ENCODE results near the gene FAM13B.
"Not testable (repeated sequence)": the region's sequence is repeated elsewhere in the genome, so short reads cannot be mapped to it uniquely, and the experiment has no call there.

FAM13B gene

DNA sequence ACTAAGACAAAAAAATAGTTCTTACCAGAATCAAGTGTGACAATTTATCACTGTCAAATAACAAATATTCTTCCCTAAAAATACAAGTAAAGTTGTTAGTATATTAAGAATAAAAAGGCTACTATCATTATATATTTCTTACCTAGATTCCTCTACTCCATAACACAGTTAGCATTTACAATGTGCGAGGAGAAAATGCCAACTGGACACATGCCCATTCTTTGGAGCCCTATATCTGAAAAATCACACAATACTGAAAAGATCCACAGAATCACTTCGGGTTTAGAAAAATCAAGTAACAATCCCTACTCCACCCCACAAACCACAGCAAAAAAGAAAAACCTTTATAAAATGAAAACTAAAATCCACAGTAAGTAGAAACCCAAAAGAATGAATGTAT is 72.7 kb downstream of the FAM13B start:
- no peak for DNase-seq

DNA sequence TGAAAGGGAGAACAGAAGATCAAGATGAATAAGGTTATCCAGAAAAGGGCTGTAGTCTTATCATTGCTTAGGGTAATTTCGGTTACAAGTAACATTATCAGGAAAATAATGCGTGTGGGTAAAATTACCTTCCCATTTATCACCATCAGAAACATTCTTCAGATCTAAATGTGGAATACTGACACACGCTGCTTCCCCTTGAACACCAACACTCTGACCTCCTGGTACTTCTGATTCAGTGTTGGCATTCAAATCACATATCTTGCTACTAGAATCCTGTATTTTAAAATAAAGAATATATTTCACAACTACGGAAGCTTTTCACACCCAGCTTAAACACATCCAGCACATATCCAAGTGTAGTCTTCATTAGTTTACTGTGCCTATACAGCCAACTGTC is 73.4 kb downstream of the FAM13B start:
- no peak for DNase-seq

DNA sequence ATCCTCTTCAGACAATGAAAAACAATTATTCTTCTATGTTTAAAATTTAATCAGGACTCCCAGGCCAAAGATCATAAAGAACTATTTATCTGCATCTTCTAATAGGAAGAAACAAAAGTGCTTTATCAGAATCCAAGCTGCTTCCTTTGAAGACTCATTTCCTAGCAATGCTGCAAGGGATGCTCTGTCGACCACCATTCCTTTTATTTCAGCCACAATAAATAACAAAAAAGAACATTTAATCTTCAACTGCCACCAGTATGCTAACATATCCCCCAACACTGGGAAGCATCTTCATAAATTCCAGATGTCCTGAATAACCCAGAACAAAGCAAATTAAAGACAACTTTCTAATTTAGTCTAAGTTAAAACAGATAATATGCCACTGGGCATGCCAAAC is 74.9 kb downstream of the FAM13B start:
- no peak for DNase-seq

DNA sequence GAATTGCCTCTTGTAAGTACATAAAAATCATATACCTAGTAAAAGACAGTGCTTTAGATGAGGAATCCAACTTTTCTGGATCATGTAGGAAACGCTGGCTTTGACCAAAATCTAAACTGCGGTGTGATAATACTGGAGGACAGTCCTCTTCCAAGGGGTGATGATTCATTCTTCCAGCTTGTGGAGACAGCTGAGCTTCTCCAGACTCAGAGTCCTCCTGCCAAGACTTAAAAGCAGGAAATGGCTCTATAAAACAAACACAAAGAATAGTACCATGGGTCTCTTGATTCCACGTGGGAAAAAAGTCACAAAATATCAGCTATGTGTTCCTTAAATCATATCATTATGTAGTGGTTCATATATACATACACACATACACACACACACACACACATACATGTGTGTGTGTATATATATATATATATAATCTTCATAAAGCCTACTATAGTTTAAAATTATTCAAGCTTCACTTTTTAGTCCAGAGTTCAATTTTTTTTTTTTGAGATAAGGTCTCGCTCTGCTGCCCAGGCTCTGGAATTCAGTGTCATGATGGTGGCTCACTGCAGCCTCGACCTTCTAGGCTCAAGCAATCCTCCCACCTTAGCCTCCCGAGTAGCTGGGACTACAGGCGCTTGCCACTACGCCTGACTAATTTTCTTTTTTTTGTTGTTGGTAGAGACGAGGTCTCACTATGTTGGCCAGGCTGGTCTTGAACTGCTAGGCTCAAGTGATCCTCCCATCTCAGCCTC is 78.6 kb downstream of the FAM13B start:
- DNase-seq, result no peak

DNA sequence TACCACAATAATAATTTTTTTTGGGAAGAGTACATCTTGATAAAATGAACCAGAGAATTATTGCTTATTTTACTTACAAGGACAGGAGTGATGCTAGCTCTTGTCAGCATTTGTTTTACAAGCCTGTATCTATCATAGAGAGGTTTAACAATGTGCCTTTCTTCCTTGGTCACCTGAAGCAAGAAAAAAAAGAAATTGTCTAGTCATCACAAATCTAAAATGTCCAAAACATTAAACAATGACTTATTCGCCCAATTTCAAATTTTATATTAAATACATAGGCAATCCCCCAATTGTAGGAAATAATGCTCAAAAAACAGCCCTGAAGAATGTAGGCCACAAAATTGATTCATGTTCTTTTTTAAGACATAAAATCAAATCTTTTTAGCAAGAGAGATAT is 87.1 kb downstream of the FAM13B start:
- DNase-seq, result no peak

DNA sequence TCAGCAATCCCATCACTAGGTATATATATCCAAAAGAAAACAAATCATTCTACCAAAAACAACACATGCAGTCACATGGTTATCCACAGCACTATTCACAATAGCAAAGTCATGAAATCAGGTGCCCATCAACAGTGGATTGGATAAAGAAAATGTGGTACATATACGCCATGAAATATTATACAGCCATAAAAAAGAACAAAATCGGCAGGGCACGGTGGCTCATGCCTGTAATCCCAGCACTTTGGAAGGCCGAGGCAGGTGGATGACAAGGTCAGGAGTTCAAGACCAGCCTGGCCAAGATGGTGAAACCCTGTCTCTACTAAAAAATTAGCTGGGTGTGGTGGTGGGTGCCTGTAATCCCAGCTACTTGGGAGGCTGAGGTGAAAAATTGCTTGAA is 88.6 kb downstream of the FAM13B start:
- not testable (repeated sequence) for DNase-seq

DNA sequence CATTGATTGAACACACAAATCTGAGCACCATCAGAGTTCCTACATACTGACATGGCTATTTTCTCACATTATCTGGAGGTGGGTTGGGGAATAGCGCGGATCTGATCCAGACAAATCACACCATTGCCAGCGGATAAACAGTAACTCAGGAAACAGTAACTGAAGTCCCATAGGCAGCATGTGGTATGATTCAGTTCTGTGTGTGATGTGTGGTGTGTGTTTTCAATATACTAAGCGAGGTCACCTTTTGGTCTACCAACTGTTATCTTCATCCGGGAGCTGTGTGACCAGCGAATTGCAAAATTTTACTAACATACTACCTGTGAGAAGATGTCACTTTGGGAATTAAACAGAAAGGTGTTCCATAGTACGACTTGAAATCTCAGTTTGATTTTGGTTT is 93.5 kb downstream of the FAM13B start:
- no peak for DNase-seq

DNA sequence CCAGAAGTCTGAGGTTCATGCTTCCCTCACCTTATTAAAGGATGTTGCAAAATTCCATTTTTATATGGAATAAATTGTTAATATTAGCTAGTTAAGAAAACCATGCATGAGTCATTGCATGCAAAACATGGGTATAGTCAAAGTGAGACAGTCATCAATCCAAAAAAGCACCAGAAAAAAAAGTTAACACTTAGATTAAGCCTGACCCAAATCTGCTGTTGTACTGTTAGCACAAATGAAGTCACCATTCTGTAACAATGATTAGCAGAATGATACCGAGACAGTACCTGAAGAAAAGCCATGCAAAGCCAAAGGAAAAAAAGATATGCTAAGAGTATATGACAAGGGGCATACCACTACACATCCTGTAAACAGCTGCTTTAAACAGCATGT is 94.1 kb downstream of the FAM13B start:
- no peak for DNase-seq

DNA sequence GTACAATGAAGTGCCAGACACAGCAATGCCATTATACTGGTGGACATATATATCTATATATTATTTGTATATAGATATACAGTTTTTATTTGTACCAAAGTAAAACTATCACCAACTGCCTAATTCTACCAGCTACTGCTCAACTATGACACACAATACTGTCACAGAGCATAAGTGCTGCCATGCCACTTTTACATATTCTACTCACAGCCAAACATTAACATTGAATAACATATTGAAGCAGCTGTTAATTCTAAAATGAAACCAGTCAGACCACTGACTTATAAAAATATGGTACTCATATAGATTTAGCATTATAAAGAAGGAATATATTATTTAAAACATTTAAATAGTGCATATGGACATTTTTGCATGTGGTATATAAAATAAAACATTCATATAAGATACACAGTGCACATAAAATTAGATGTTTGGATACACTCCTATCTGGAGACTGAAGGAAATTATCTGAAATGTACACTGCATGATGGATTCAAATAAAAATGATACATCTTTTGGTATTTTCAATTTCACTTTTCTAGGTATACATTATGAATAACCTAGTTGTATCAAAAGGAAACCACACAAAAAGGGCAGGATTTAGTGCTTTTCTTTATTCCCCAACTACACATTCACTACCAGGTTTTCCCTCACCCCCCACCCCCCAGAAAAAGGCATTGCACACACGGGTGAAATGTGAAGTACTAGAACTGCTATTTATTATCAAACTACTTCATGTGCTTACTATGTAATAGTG is 94.7 kb downstream of the FAM13B start:
- no peak for DNase-seq

DNA sequence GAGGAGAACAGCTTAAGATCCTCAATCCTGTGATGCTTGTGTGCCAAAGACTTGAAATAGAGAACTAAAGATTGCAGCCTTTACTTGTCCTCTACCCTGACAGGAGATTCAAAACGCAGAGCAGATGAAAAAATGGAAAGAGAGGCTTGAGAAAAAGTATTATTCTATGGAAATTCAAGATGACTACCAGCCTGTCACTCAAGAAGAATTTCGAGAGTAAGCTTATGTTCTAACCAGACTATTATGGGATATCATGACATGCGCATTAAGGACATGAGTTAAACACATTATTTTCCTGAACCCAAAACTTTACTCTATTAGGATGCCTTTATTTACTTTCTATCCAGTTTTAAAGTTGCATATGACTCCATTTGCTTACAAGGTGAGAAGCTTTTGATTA is 97.2 kb downstream of the FAM13B start:
- no peak for DNase-seq

DNA sequence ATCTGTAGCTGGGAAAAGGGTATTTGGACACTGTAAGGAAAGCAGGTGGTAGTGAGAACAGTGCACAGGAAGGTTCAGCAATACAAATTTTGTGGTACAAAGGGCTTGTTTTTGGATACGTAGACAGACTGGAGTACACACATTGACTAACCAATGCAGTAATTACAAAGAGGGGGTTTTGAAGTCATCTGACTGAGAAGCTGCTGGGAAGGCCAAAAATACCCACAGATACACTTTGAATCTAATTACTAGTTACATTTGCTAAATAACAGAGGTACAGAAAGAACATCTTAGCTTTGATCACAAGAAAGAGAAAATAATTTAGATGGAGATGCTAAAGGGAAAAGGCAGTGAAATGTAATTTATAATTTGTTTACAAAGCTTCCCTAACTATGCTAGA is 97.7 kb downstream of the FAM13B start:
- no peak for DNase-seq

DNA sequence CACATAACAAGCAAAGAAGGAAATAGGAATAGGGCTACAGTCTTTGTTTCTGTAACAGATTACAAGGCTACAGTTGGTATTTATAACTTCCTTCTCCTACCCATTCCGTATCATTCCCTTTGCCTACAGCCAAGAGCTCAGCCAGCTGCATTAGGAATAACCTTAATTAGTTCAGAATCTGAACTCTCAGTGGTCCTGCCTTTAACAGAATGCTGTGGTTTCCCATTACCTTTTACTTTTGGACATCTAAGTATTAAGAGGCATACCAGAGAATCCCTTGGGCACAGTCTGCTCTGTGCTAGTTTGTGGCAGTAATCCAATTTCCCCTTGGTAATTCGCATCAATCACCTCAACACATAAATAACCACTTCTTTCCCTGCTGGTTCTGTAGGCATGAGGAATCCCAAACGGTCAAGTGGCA is 99.4 kb downstream of the FAM13B start:
- no peak for DNase-seq

DNA sequence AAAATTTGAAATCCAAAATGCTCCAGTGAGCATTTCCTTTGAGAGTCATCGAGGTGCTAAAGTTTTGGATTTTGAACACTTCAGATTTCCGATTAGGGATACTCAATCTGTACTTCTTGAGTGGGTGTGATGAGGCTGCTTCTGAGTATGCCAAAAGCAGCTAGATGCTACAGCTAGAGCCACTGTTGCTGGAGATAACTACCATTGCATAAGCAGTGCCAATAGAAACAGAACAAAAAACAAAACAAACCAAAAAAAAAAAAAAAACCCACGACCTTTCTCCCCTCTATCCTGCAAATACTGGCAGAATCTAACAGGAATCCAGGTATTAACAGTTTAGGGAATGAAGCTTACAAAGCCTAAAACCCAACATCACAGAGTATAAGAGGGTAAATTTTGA is 100.1 kb downstream of the FAM13B start:
- no peak for DNase-seq

DNA sequence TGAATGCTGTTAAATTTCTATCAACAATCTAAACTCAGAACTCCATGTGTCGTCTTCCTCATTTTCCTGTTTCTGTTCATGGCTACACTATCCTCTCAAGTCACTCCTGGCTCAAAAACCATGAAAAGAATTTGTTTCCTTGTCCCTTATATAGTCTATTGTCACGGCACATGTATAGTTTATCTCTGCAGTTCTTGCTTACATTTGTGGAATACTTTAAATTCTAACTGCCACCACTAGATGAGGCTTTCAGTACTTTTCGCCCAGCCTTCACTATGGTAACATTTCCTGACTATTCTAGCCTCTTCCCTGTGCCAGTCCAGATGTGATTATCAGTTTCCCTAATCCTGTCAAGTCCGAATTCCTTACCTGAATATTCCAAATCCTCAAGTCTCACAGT is 109.0 kb downstream of the FAM13B start:
- DNase-seq, result no peak

DNA sequence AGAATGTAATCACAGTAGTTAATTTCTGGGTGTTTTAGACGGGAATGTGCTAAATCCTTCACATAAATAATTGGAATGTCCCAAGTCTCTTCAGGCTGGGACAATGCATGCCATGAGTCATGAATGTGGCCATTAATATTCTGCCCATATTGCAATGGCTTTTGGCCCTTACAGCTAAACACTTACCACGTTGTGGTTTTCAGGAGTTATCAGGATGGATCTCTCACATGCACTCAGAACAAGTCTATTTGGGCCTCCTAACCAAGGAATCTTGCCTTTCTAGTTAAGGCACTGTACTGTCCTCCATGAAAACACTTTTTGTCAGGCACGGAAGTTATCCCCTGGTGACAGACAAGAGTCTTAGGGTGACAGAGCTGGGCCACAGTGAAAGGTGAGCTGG is 110.9 kb downstream of the FAM13B start:
- DNase-seq, result no peak

DNA sequence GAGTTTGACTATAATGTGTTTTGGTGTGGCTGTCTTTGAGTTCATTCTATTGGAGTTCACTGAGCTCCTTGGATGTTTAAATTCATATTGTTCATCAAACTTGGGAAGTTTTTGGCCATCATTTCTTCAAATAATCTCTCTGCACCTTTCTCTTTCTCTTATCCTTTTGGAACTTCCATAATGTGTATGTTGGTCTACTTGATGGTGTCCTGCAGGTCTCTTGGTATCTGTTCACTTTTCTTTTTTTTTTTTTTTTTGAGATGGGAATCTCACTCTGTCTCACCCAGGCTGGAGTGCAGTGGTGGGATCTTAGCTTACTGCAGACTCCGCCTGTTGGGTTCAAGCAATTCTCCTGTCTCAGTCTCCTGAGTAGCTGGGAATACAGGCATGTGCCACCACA is 116.0 kb downstream of the FAM13B start:
- DNase-seq, result no peak

DNA sequence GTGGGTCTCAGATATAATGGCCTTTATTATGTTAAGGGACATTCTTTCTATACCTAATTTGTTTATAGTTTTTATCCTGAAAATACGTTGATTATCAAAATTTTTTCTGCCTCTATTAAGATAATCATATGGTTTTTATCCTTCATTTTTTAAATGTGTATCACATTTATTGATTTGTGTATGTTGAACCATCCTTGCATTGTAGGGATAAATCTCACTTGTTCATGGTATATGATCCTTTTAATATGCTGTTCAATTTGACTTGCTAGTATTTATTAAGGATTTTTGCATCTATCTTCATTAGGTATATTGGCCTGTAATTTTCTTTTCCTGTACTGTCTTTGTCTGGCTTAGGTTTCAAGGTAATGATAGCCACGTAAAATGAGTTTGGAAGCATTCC is 118.1 kb downstream of the FAM13B start:
- DNase-seq, result no peak

DNA sequence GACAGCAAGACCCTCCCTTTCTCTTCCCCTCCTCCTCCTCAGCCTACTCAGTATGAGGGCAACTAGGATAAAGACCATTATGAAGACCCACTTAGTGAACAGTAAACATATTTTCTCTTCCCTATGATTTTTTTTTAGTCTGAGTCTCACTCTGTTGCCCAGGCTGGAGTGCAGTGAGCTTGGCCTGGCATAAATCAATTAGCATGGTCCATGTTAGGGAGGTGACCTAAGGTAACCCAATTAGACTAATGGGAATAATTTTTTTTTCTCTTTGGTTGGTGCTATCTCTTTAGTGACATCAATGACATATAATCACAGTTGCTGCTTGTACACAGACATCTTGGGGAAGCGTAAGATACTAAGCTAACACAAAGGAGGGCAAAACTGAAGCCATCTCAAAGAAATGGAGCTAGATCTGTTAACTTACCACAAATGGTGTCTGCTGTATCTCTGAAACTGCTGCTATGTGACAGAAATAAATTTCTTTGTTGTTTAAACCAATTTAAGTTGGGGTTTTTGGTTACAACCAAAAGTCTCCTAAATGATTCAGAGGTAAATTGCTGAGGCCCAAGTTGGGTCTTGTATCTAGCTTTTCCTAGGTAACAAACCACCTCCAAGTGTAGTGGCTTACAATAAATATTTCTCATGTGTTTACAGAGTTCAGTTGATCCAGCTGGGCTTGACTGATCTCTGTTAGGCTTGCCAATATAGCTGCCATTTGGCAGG is 130.3 kb downstream of the FAM13B start:
- DNase-seq, result no peak

DNA sequence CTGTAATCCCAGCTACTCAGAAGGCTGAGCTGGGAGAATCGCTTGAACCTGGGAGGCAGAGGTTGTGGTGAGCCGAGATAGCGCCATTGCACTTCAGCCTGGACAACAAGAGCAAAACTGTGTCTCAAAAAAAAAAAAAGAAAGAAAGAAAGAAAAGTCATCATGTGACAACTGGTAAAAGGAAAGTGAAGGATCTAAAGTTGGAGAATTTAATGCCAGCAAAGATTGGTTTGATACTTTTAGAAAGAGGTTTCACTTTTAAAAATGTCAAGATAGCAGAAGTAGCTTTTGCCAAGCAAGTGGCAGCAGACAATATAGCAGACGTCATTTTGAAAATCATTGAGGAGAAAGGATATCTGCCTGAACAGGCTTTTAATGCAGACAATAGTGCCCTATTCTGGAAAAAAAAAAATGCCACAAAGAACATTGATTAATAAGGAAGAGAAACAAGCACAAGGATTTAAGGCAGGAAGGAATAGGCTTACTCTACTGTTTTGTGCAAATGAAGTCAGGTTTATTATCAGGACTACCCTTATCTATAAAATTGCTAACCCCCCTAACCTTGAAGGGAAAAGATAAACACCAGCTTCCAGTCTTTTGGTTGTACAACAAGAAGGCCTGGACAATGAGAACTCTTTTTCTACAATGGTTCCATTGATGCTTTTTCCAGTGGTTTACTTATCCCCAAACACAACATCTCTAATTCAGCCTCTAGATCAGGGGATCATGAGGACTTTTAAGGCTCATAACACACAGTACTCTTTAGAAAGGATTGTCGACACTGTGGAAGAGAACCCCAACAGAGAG is 131.7 kb downstream of the FAM13B start:
- DNase-seq, result no peak

DNA sequence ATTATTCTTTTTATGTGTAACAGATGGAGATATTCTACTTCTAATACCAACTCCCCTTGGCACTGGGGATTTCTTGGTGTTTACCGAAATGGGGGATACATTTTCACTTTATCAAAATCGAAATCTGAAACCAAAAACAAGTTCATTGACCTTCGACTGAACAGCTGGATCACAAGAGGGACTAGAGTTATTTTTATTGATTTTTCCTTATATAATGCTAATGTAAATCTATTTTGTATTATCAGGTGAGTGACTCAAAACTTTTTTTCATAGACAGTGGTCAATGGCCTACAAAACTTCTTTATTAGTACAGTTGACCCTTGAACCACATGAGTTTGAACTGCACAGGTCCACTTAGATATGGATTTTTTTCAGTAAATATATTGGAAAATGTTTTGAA is 133.4 kb downstream of the FAM13B start:
- no peak for DNase-seq

DNA sequence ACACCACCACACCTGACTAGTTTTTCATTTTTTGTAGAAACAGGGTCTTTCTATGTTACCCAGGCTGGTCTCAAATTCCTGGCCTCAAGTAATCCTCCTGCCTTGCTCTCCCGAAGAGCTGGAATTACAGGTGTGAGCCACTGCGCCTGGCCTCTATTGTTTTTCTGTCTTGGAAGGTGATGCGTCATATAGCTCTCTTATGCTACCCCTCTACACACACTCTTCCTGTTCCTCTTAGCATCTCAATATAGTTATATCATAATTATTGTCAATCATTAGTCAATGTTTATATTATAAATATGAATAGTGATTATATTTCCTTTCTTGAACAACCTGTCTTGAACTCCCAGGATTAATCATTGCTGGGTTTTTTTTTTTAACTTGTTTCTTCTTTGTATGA is 136.3 kb downstream of the FAM13B start:
- no peak for DNase-seq

DNA sequence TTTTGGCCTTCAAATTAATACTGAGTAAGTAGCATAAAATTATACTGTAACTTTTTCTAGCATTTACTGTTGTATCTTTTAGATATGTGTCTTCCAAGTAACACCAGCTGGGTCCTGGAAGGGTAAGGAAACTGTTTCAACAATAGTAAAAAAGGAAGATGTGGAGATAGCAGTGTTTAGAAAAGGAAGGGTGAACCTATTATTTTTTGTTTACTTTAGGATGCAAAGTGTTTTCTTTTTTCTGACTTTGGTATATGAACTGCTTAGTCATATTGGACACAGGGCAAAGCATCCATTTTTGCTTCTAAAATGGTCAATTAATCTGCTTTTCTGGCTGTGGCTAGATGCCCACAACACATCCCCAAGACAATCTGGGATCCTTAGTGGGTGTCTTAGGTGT is 138.3 kb downstream of the FAM13B start:
- DNase-seq, result no peak

DNA sequence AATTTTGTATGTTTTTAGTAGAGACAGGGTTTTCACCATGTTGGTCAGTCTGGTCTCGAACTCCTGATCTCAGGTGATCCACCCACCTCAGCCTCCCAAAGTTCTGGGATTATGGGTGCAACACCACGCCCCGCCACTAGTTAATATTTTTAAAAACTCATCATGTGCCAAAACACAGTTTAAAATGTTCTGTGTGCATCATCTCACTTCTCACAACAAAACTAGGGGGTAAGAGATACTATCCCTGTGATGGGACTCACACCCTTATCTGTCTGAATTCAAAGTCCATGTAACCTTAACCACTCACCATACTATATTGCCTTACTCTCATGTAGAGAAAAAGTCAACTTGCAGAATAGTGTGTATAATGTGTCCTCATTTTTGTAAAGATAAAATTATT is 141.0 kb downstream of the FAM13B start:
- DNase-seq, result no peak

Data from CD4-positive, alpha-beta T cell treated with Interferon gamma for 1 hour (primary cell).